ENCODE measurements around the gene NCKAP5.

- TF ChIP-seq CTCF (IDR thresholded peaks at IDR 0.05 in 4 of 5, conservative IDR thresholded peaks at IDR 0.05 in 1 of 5) (no peak), POLR2A (IDR thresholded peaks at IDR 0.05) (no peak)
These were observed at the start of gene NCKAP5 for GRCh38 chr2:133568172-133568571.
